ENCODE measurements around the gene ABTB2. TPM values are rescaled to one million over a fixed set of nuclear protein-coding genes. Genes with fewer than 3 reads are reported as not detected.

The ABTB2 gene
- total and polyA plus RNA-seq, 12 donors, result 2.5 to 19.1 (median 14.2) TPM

DNA sequence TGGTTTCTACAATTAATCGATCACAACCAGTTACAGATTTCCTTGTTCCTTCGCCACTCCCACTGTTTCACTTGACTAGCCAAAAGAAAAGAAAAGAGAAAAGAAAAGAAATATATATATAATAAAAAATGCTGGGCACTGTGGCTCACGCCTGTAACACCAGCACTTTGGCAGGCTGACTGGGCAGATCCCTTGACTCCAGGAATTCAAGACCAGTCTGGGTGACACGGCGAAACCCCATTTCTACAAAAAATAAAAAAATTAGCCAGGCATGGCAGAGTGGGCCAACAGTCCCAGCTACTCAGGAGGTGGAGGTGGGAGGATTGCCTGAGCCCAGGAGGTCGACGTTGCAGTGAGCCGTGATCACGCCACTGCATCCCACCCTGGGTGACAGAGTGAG lies 168.6 kb downstream of the ABTB2 start:
- H3K4me1 ChIP-seq, result peaks cover 4 to 48% (median 27%) of the 10 kb centered on the region in 9 donors
- H3K4me3 ChIP-seq, result no peak overlapping the region
- no peaks in the 10 kb centered on the region for H3K27me3 ChIP-seq
- H3K36me3 ChIP-seq, result no peaks in the 10 kb centered on the region
- WGBS, 2 donors, result 82% methylated on average over 9 of the region's 9 CpGs
- no peak overlapping the region for H3K27ac ChIP-seq
- no peak for DNase-seq
- TF ChIP-seq CTCF (IDR thresholded peaks at IDR 0.05), result no peak
- no peak for ATAC-seq
- H3K9me3 ChIP-seq, result no peaks in the 10 kb centered on the region
- intact Hi-C loops (cut with DNase I), result loop anchor here in 1 of 10 donors (10.0 kb wide), 1 partner anchor 66 kb away; no protein-coding TSS in a partner anchor

DNA sequence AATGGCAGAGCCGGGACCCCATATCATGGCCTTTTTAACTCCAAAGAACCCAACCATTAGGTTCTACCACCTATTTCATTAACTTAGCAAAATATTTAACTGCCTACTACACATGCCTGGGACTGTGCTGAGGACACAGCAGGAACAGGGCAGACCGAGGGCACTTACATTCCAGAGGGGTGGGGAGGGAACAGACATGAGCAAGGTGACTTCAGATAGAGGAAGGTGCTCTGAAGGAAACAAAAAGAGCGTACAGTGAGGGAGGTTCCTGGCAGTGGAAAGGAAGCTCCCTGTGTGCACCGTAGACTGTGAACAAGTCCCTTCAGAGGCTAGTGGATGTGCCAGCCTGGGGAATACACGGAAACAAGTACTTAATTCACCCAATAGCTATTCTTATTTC lies 169.6 kb downstream of the ABTB2 start:
- Histone ChIP-seq H3K27me3 (no peaks in the 10 kb centered on the region), H3K27ac (no peak overlapping the region), H3K4me3 (no peak overlapping the region), H3K9me3 (no peaks in the 10 kb centered on the region), H3K4me1 (peaks cover 4 to 38% (median 23%) of the 10 kb centered on the region in 9 donors), H3K36me3 (no peaks in the 10 kb centered on the region)
- 70 to 80% methylated on average over 5 of the region's 5 CpGs for WGBS, 2 donors
- intact Hi-C loops (cut with DNase I), result loop anchor here in 1 of 10 donors (10.0 kb wide), 1 partner anchor 67 kb away; no protein-coding TSS in a partner anchor
- no peak for TF ChIP-seq CTCF (IDR thresholded peaks at IDR 0.05)
- ATAC-seq, result no peak
- no peak for DNase-seq

- no peaks in the 10 kb centered on the region for H3K36me3 ChIP-seq
- DNase-seq, result no peak
- no peaks in the 10 kb centered on the region for H3K27me3 ChIP-seq
- intact Hi-C loops (cut with DNase I), result loop anchor here in 1 of 10 donors (10.0 kb wide), 1 partner anchor 69 kb away; no protein-coding TSS in a partner anchor
- no peak for TF ChIP-seq CTCF (IDR thresholded peaks at IDR 0.05)
- H3K4me3 ChIP-seq, result no peak overlapping the region
- no peak overlapping the region for H3K27ac ChIP-seq
- peak in 3 of 8 donors; percentile 26 to 43 (median 32) for ATAC-seq
- peaks cover 4 to 30% (median 10%) of the 10 kb centered on the region in 9 donors for H3K4me1 ChIP-seq
- 49 to 61% methylated on average over 22 of the region's 22 CpGs for WGBS, 2 donors
- H3K9me3 ChIP-seq, result no peaks in the 10 kb centered on the region
These were observed 171.6 kb downstream of the ABTB2 start for GRCh38 chr11:34185926-34186841.

GRCh38 chr11:34184505-34185015 lies 173.2 kb downstream of the ABTB2 start:
- DNase-seq, result no peak
- ATAC-seq, result no peak
- no peak overlapping the region for H3K27ac ChIP-seq
- H3K36me3 ChIP-seq, result no peaks in the 10 kb centered on the region
- intact Hi-C loops (cut with DNase I), result loop anchor here in 1 of 10 donors (10.0 kb wide), 1 partner anchor 70 kb away; no protein-coding TSS in a partner anchor
- H3K27me3 ChIP-seq, result no peaks in the 10 kb centered on the region
- H3K9me3 ChIP-seq, result no peaks in the 10 kb centered on the region
- no peak overlapping the region for H3K4me3 ChIP-seq
- TF ChIP-seq CTCF (IDR thresholded peaks at IDR 0.05), result no peak
- 93 to 94% methylated on average over 14 of the region's 14 CpGs for WGBS, 2 donors
- peaks cover 4 to 30% (median 10%) of the 10 kb centered on the region in 9 donors for H3K4me1 ChIP-seq
